ENCODE data around the gene PTPRS. TPM values are rescaled to one million over a fixed set of nuclear protein-coding genes. Genes with fewer than 3 reads are reported as not detected.

Gene PTPRS
- total RNA-seq, 2 donors from 2014 or later = 2.0 to 2.7 TPM

DNA sequence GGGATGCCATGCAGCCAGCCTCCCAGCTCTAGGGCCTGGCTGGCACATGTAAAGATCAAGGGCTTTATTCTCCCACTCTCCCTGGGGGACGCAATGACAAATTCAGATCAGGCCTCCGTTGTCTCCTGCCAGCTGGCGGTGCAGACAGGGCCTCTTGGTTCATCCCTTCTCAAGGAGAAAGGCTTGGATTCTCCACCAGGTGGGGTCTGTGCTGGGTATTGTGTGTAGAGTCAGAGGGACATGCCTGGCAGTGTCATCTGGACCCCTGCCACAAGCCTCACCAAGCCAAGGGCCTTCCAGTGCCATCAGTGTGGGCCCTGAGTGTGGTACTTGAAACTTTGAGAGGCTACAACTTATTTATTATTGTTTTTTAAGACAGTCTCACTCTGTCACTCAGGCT is 8.4 kb upstream of the PTPRS start:
- Mint-ChIP-seq H3K9me3 (peaks cover 1 to 5% of the 10 kb centered on the region in 2 donors), H3K27me3 (ENCODE audit: low read depth) (peaks cover 15% of the 10 kb centered on the region), H3K4me3 (no peak overlapping the region), H3K36me3 (ENCODE audit: insufficient read depth in 2 of 2) (peaks cover 0 to 3% of the 10 kb centered on the region in 2 donors), H3K4me1 (ENCODE audit: low read depth) (peaks cover 11% of the 10 kb centered on the region), H3K27ac (no peak overlapping the region)
- no peak for ATAC-seq (replicated peaks in 1 of 2)
- no peak for DNase-seq

DNA sequence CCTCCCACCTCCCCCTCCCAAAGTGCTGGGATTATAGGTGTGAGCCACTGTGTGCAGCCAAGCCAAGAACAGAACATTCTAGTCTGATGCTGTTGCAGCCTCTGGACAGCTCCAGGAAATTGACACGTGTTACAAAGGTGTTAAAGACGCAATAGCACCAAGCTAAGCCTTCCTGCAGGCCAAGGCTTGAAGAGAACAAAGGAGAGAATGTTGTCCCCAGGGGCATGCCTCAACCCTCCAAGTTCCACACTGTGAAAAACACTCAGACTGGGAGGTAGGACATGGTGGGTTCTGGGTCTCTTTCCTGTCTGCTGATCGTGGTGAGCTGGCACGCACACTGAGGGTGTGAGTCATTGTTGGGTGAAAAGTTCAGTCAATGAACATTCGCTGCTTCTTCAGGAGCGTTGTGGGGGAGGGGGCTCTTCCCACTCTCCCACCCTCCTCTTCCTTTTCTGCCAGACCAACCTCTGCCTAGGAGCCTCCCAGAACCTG is 5.3 kb upstream of the PTPRS start:
- Mint-ChIP-seq H3K4me3 (no peak overlapping the region), H3K9me3 (peaks cover 1 to 5% of the 10 kb centered on the region in 2 donors), H3K27ac (no peak overlapping the region), H3K27me3 (ENCODE audit: low read depth) (peaks cover 37% of the 10 kb centered on the region), H3K4me1 (ENCODE audit: low read depth) (peaks cover 11% of the 10 kb centered on the region), H3K36me3 (ENCODE audit: insufficient read depth in 2 of 2) (peaks cover 0 to 3% of the 10 kb centered on the region in 2 donors)
- DNase-seq (peak in 1 of 2 donors; percentile 12), ATAC-seq (replicated peaks in 1 of 2) (peak; percentile 54 to 78)

DNA sequence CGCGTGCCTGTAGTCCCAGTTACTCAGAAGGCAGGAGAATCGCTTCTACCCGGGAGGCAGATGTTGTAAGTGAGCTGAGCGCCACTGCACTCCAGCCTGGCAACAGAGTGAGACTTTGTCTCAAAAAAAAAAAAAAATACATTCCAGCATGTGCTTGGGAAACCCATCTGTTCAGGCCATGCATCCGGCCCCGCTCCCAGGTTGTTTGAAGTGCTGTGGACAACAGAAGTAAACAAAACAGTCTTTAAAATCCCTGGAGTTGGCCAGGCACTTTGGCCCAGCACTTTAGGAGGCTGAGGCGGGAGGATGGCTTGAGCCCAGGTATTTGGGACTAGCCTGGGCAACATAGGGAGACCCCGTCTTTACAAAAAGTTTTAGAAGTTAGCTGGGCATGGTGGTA is 3.2 kb upstream of the PTPRS start:
- ATAC-seq (replicated peaks in 1 of 2) (no peak), DNase-seq (no peak)
- peaks cover 17% of the 10 kb centered on the region for H3K4me1 Mint-ChIP-seq (ENCODE audit: low read depth)
- peaks cover 43% of the 10 kb centered on the region for H3K27me3 Mint-ChIP-seq (ENCODE audit: low read depth)
- H3K4me3 Mint-ChIP-seq = no peak overlapping the region
- H3K27ac Mint-ChIP-seq = no peak overlapping the region
- peaks cover 0 to 3% of the 10 kb centered on the region in 2 donors for H3K36me3 Mint-ChIP-seq (ENCODE audit: insufficient read depth in 2 of 2)
- peaks cover 1 to 5% of the 10 kb centered on the region in 2 donors for H3K9me3 Mint-ChIP-seq

DNA sequence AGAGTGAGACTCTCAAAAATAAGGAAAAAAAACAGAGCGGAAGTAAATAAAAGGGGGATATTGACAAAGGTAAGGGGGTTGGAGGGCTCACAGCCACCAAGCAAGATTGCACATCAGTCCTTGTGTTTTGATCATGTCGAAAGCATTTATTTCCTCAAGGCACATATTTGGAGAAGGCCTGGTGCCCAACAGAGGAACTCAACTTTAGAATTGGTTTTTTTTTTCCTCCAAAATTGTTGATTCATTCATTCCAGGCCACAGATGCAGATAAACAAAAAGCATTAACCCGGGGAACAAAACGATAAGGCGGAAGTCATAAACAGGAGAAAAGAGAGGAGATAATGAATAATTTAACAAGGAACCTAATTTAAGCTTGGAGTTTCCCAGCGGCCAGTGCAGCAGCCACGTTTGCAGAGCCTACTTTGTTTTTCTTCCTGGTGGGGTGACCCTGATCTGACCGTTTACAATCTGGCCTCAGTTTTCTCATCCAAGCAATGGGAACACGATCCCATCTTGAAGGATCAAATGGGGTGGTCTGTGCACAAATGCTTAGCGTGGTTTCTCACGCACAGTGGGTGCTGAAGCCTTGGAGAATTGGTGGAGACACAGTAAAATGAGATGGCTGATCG is 2.1 kb upstream of the PTPRS start:
- ATAC-seq (replicated peaks in 1 of 2) (no peak), DNase-seq (no peak)
- Mint-ChIP-seq H3K9me3 (peaks cover 0 to 5% of the 10 kb centered on the region in 2 donors), H3K4me3 (no peak overlapping the region), H3K36me3 (ENCODE audit: insufficient read depth in 2 of 2) (peaks cover 0 to 3% of the 10 kb centered on the region in 2 donors), H3K4me1 (ENCODE audit: low read depth) (peaks cover 18% of the 10 kb centered on the region), H3K27ac (no peak overlapping the region), H3K27me3 (ENCODE audit: low read depth) (peaks cover 46% of the 10 kb centered on the region)

DNA sequence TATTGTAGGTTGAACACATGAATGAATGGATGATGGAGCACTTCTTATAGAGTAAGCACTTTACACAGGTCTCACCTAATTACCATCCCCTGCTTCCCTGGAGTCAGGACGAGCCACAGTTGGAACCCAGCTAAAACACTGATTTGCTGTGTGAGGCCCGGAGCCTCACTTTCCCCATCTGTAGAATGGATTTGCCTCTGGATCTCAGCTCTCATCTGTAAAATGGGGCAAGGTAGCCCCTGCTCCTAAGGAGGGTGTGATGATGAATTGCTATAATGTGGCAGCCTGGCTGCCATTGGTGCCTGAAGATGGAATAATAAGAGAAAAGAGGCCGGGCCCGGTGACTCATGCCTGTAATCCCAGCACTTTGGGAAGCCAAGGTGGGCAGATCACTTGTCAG is 1.4 kb upstream of the PTPRS start:
- H3K27me3 Mint-ChIP-seq (ENCODE audit: low read depth) = peaks cover 46% of the 10 kb centered on the region
- H3K9me3 Mint-ChIP-seq = peaks cover 0 to 2% of the 10 kb centered on the region in 2 donors
- H3K4me1 Mint-ChIP-seq (ENCODE audit: low read depth) = peaks cover 18% of the 10 kb centered on the region
- peak overlapping the region in 1 of 2 donors; percentile 61 for H3K4me3 Mint-ChIP-seq
- DNase-seq = no peak
- H3K36me3 Mint-ChIP-seq (ENCODE audit: insufficient read depth in 2 of 2) = peaks cover 0 to 3% of the 10 kb centered on the region in 2 donors
- no peak for ATAC-seq (replicated peaks in 1 of 2)
- H3K27ac Mint-ChIP-seq = no peak overlapping the region

DNA sequence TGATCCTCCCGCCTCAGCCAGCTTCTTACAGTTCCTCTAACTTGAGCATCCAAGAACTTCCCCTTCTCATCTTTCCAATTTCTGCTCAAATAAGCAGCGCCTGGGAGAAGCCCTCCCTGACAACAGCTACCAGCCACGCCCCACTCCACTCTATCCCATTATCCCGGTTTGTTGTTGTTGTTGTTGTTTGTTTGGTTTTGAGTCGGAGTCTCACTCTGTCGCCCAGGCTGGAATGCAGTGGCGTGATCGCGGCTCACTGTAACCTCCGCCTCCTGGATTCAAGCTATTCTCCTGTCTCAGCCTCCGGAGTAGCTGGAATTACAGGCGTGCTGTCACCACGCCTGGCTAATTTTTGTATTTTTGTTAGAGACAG is 822 bp upstream of the PTPRS start:
- peak overlapping the region; percentile 23 to 61 for H3K4me3 Mint-ChIP-seq

DNA sequence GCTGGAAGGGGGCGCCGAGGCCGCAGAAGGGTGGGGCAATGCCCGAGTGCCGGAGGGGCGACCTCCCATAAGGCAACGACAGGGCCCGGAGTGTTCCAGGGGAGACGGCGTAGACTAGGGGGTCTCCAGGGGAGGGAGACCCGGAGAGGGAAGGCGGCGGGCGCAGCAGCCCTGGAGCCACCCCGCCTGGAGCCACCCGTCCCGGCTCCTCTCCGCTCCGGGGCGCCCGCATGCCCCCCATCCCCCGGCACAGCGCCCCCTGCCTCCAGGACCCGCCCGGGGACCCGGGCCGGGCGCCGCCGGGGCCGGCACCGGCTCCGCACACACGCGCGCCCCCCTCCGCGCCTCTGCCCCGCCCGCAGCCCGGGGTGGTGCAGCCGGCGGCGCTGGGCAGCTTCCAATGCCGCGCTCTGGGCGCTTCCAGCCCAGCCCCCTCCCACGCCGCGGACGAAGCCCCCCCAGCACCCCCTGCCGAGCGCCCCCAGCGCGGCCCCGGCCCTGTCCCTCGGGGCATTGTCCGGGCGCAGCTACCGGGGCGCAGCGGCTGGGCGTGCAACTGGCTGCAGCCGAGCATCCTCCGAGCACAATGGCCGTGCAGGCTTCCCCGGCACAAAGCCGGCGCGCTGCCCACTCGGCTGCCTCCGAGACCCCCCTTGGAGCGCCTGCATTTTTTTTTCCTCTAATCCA is 519 bp downstream of the PTPRS start:
- Mint-ChIP-seq H3K4me1 (ENCODE audit: low read depth) (peaks cover 11% of the 10 kb centered on the region), H3K27me3 (ENCODE audit: low read depth) (peaks cover 54% of the 10 kb centered on the region), H3K27ac (no peak overlapping the region), H3K4me3 (peak overlapping the region; percentile 82 to 83), H3K36me3 (ENCODE audit: insufficient read depth in 2 of 2) (no peaks in the 10 kb centered on the region), H3K9me3 (no peaks in the 10 kb centered on the region)
- peak; percentile 8 to 29 for DNase-seq
- ATAC-seq (replicated peaks in 1 of 2) = peak; percentile 51 to 55

More for the DNA sequence above, 822 bp upstream of the PTPRS start:
- Mint-ChIP-seq H3K4me1 (ENCODE audit: low read depth) (peaks cover 15% of the 10 kb centered on the region), H3K9me3 (peaks cover 0 to under 1% of the 10 kb centered on the region in 2 donors), H3K27me3 (ENCODE audit: low read depth) (peaks cover 43% of the 10 kb centered on the region), H3K36me3 (ENCODE audit: insufficient read depth in 2 of 2) (no peaks in the 10 kb centered on the region), H3K27ac (no peak overlapping the region)
- DNase-seq (no peak), ATAC-seq (replicated peaks in 1 of 2) (no peak)

DNA sequence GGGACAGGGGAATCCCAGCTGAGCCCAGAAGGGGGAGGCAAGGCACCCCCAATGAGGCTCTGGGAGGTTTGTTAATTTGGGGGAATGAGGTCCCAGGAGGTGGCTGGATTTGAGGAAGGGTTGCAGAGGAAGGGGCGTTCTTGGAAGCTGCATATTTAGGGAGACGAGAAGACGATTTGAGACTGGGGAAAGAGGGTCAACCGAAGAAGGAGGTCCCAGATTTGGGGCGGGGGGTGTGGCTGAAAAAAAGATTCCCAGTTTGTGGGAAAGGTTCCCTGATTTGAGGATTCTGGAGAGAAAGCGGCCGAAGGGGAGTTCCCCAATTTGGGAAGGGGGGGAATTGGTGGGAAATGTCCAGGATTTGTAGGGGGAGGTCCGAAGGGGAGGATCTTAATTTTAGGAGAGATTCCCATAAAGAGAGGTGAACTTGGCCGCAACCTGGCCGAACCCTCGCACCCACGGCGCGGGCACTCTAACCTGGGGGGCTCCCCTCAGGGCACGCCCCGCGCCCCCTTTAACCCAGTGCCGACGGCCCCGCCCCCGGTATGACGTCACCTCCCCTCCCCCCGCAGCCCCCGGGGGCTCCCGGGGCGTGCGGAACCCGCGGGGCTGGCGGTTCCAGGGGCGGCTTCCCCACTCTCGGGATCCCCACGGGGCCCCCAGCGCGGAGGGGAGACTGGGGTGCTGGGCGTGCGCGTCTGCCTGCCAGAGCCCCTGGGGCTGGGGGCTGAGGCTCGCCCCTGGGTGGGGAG is 1.2 kb downstream of the PTPRS start:
- no peak for ATAC-seq (replicated peaks in 1 of 2)
- no peak overlapping the region for H3K27ac Mint-ChIP-seq
- H3K9me3 Mint-ChIP-seq = no peaks in the 10 kb centered on the region
- no peaks in the 10 kb centered on the region for H3K36me3 Mint-ChIP-seq (ENCODE audit: insufficient read depth in 2 of 2)
- DNase-seq = no peak
- peak overlapping the region; percentile 67 to 80 for H3K4me3 Mint-ChIP-seq
- H3K27me3 Mint-ChIP-seq (ENCODE audit: low read depth) = peaks cover 60% of the 10 kb centered on the region
- H3K4me1 Mint-ChIP-seq (ENCODE audit: low read depth) = peaks cover 12% of the 10 kb centered on the region

DNA sequence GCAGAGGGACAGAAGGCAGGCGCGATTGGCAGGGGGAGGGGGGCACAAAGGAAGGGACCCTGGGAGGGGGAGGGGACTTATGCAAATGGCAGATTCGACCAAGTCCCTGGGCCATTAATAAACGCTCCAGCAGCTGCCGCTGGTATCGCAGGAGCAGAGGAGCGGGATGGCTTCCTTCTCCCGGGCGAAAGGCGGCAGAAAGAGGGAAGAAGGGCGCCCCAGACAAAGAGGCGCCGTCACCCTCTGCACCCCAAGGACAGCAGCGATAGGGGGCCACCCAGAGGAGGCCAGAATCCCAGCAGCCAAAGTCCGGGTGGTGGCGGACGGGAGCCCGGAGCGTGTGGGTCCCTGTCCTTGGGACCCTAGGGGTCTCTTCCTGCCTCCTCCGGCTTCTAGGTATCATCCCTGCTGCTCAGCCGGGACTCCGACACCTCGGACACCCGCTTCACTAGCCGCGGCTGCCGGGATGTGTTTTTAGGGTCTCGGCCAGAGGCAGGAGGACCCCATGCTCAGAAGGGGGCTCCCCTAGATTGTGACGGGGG is 1.9 kb downstream of the PTPRS start:
- Mint-ChIP-seq H3K27ac (no peak overlapping the region), H3K9me3 (no peaks in the 10 kb centered on the region), H3K4me3 (peak overlapping the region; percentile 67 to 80), H3K36me3 (ENCODE audit: insufficient read depth in 2 of 2) (no peaks in the 10 kb centered on the region), H3K27me3 (ENCODE audit: low read depth) (peaks cover 65% of the 10 kb centered on the region), H3K4me1 (ENCODE audit: low read depth) (peaks cover 12% of the 10 kb centered on the region)
- DNase-seq (peak in 1 of 2 donors; percentile 4), ATAC-seq (replicated peaks in 1 of 2) (no peak)

DNA sequence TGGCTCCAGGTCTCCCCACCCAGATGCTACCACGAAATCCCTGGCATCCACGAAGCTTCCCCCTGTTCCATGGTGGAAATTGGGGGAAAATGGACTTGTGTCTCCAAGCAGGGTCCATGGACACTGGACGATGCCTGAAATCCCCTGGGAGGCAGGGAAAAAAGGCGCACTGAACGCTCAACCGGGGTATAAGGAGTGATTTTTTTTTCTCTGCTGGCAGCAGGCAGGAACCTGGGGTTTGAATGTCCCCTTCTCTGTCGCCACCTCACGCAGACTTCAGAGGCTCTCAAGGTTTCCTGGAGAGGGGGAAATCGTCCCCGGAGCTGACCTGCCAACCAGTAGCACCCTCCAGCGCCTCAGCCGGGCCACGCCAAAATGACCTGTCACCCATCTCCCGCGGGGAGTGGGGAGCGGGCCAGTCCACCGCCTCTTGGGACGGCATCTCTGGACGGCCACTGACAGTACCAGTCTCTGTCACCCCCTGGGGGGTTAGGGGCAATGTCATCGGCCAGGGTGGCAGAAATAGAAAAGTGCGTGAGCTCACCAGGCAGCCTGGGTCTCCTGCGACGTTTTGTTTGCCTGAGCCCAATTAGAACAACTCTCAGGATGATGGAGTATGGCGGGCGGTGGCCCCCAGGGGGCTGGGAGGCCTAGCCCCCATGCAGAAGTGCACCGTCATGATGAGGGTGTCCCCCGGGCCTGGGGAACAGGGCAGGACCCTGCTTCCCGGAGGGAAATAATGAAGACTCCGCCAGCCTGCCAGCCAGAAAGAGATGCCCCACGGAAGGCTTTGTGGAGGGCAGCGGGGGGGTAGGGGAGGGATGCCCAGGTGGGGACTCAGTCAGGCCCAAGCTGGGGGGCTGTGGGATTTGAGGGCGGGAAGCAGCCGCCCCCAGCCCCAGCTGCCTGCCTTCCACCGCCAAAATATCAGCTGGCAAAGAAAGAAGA is 2.6 kb downstream of the PTPRS start:
- DNase-seq (no peak), ATAC-seq (replicated peaks in 1 of 2) (no peak)
- H3K4me1 Mint-ChIP-seq (ENCODE audit: low read depth) = peaks cover 12% of the 10 kb centered on the region
- no peaks in the 10 kb centered on the region for H3K9me3 Mint-ChIP-seq
- H3K27me3 Mint-ChIP-seq (ENCODE audit: low read depth) = peaks cover 63% of the 10 kb centered on the region
- no peaks in the 10 kb centered on the region for H3K36me3 Mint-ChIP-seq (ENCODE audit: insufficient read depth in 2 of 2)
- H3K27ac Mint-ChIP-seq = no peak overlapping the region
- H3K4me3 Mint-ChIP-seq = no peak overlapping the region

DNA sequence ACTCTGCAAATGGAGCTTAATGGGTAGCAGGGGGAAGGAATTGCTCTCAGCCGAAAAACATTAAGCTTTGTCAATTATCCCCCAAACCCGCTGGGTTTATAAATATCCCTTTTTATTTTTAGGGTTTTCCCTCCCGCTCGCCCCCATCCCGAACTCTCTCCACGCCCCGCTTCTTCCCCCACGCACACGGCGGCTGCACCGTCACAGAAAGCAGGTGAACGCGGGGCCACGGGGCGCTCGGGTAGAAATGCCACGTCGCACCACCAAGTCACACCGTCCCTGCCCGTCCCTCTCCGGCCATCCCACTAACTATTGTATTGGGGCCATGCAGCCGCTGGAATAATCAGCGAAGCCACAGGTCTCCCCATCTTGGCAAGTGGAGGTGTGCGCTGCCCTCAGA is 3.5 kb downstream of the PTPRS start:
- DNase-seq (no peak), ATAC-seq (replicated peaks in 1 of 2) (no peak)
- Mint-ChIP-seq H3K9me3 (no peaks in the 10 kb centered on the region), H3K27ac (no peak overlapping the region), H3K4me3 (no peak overlapping the region), H3K36me3 (ENCODE audit: insufficient read depth in 2 of 2) (no peaks in the 10 kb centered on the region), H3K4me1 (ENCODE audit: low read depth) (peaks cover 12% of the 10 kb centered on the region), H3K27me3 (ENCODE audit: low read depth) (peaks cover 55% of the 10 kb centered on the region)
